Breast epithelium (tissue), 4 donors: ENCODE measurements around the gene GABRR2. TPM values are rescaled to one million over a fixed set of nuclear protein-coding genes. Genes with fewer than 3 reads are reported as not detected.

Experiments
- DNase-seq, 2 donors: peaks; one replicate each; pipeline ENCODE4 v3.0.0-alpha.2; 2019; ENCODE audit warnings: low spot score in 2 of 2
- H3K27ac ChIP-seq, 2 donors: fragments of 200-600 bp; sonication (generic) in 1 of 2; one replicate each; pipeline ENCODE4 v1.5.1; 2016 to 2019; ENCODE audit warnings: mild to moderate bottlenecking in 1 of 2
- H3K27me3 ChIP-seq, 2 donors: fragments of 200-600 bp; sonication (generic) in 1 of 2; one replicate each; pipeline versions ENCODE4 v1.5.1 to v1.6.0; 2017 to 2019; ENCODE audit warnings: control low read depth in 1 of 2, mild to moderate bottlenecking in 1 of 2
- H3K36me3 ChIP-seq: fragments of 200-600 bp; one replicate; pipeline ENCODE4 v1.5.1; 2019
- H3K4me1 ChIP-seq, 2 donors: fragments of 200-600 bp; sonication (generic); one replicate each; pipeline ENCODE4 v1.5.1; 2016 to 2019; ENCODE audit warnings: control low read depth in 1 of 2
- H3K4me3 ChIP-seq, 3 donors: fragments of 200-600 bp; sonication (generic); 1 replicate in 2 of 3; 2 replicates in 1 of 3; pipeline ENCODE4 v1.5.1; 2016 to 2019; ENCODE audit warnings: mild to moderate bottlenecking in 3 of 3, moderate library complexity in 2 of 3
- H3K9me3 ChIP-seq, 2 donors: fragments of 200-600 bp; sonication (generic) in 1 of 2; one replicate each; pipeline ENCODE4 v1.5.1; 2016 to 2019; ENCODE audit warnings: control low read depth in 1 of 2
- CTCF ChIP-seq, 3 donors: fragments of 450-650 bp; IDR thresholded peaks; one replicate each; pipeline ENCODE4 v1.5.1; 2016 to 2017; ENCODE audit warnings: antibody characterized with exemption in 3 of 3, mild to moderate bottlenecking in 3 of 3, moderate library complexity in 3 of 3
- POLR2A ChIP-seq: fragments of 450-650 bp; IDR thresholded peaks from one replicate; pipeline ENCODE4 v1.6.1; 2016; ENCODE audit warnings: antibody characterized with exemption, mild to moderate bottlenecking, moderate library complexity
- POLR2AphosphoS5 ChIP-seq, 3 donors: sonication (generic); formaldehyde crosslinking; IDR thresholded peaks; one replicate each; pipeline ENCODE4 v1.6.1; 2017; ENCODE audit warnings: antibody characterized with exemption in 3 of 3
- intact Hi-C: fragments of 100-400 bp; cut with DNase I; formaldehyde crosslinking; loops from one replicate; pipeline ENCODE4 v1.15.1; 2023; ENCODE audit warnings: low total_unique reads
- total RNA-seq, 3 donors: library from RNA; depleted of rRNA; stranded (reverse); fragments of >200 nt; gene quantifications; one replicate each; pipeline ENCODE4 v1.1.0, GENCODE V29; 2016

GABRR2 gene
- total RNA-seq, 3 donors from 2014 or later = 0.32 to 3.3 (median 2.3) TPM

GRCh38 chr6:89215391-89215790 is 99.7 kb downstream of the GABRR2 start:
- DNase-seq = no peak
- H3K9me3 ChIP-seq = no peaks in the 10 kb centered on the region
- H3K36me3 ChIP-seq = no peaks in the 10 kb centered on the region
- no peaks in the 10 kb centered on the region for H3K27me3 ChIP-seq
- intact Hi-C loops = no loop called here
- H3K4me1 ChIP-seq = no peaks in the 10 kb centered on the region
- H3K4me3 ChIP-seq = no peak overlapping the region
- no peak for TF ChIP-seq POLR2AphosphoS5 (IDR thresholded peaks at IDR 0.05)
- no peak for TF ChIP-seq POLR2A
- no peak for TF ChIP-seq CTCF (IDR thresholded peaks at IDR 0.05)
- H3K27ac ChIP-seq = no peak overlapping the region

- DNase-seq = no peak
- TF ChIP-seq CTCF (IDR thresholded peaks at IDR 0.05) (no peak), POLR2AphosphoS5 (IDR thresholded peaks at IDR 0.05) (no peak), POLR2A (no peak)
- H3K27ac ChIP-seq = no peak overlapping the region
- H3K4me1 ChIP-seq = no peaks in the 10 kb centered on the region
- no peaks in the 10 kb centered on the region for H3K27me3 ChIP-seq
- intact Hi-C loops = no loop called here
- no peaks in the 10 kb centered on the region for H3K9me3 ChIP-seq
- no peak overlapping the region for H3K4me3 ChIP-seq
- H3K36me3 ChIP-seq = no peaks in the 10 kb centered on the region
Measured at GRCh38 chr6:89214197-89214596, 100.9 kb downstream of the GABRR2 start.

- no peak overlapping the region for H3K4me3 ChIP-seq
- no peaks in the 10 kb centered on the region for H3K9me3 ChIP-seq
- intact Hi-C loops = no loop called here
- H3K36me3 ChIP-seq = no peaks in the 10 kb centered on the region
- H3K27me3 ChIP-seq = no peaks in the 10 kb centered on the region
- no peaks in the 10 kb centered on the region for H3K4me1 ChIP-seq
- H3K27ac ChIP-seq = no peak overlapping the region
- TF ChIP-seq CTCF (IDR thresholded peaks at IDR 0.05) (no peak), POLR2AphosphoS5 (IDR thresholded peaks at IDR 0.05) (no peak), POLR2A (no peak)
- DNase-seq = no peak
Measured at GRCh38 chr6:89212472-89212871, 102.6 kb downstream of the GABRR2 start.

GRCh38 chr6:89209457-89209856 is 105.6 kb downstream of the GABRR2 start:
- intact Hi-C loops = no loop called here
- no peak for DNase-seq
- Histone ChIP-seq H3K27me3 (no peaks in the 10 kb centered on the region), H3K4me1 (no peaks in the 10 kb centered on the region), H3K9me3 (no peaks in the 10 kb centered on the region), H3K27ac (no peak overlapping the region), H3K4me3 (no peak overlapping the region), H3K36me3 (no peaks in the 10 kb centered on the region)
- TF ChIP-seq POLR2A = no peak
- no peak for TF ChIP-seq CTCF (IDR thresholded peaks at IDR 0.05)
- TF ChIP-seq POLR2AphosphoS5 (IDR thresholded peaks at IDR 0.05) = no peak

GRCh38 chr6:89208551-89208950 is 106.5 kb downstream of the GABRR2 start:
- TF ChIP-seq CTCF (IDR thresholded peaks at IDR 0.05) (no peak), POLR2AphosphoS5 (IDR thresholded peaks at IDR 0.05) (no peak)

More at GRCh38 chr6:89208551-89208950, 106.5 kb downstream of the GABRR2 start:
- H3K36me3 ChIP-seq = no peaks in the 10 kb centered on the region
- no peak overlapping the region for H3K4me3 ChIP-seq
- DNase-seq = no peak
- H3K4me1 ChIP-seq = no peaks in the 10 kb centered on the region
- no peaks in the 10 kb centered on the region for H3K9me3 ChIP-seq
- H3K27me3 ChIP-seq = no peaks in the 10 kb centered on the region
- intact Hi-C loops = no loop called here
- H3K27ac ChIP-seq = no peak overlapping the region

Other genes starting within 250 kb of the GABRR2 start
- gene PNRC1, start 234.5 kb downstream of the GABRR2 start, total RNA-seq = 100 to 1,000 TPM; 221 to 290 (median 230) TPM
- 1 to 10 TPM in 1 of 3 donors, under 1 TPM in 1, not detected in 1; 0.98 to 1.8 TPM for gene SRSF12, start 197.2 kb downstream of the GABRR2 start, total RNA-seq
- gene PM20D2, start 169.2 kb downstream of the GABRR2 start, total RNA-seq = 10 to 100 TPM in 2 of 3 donors, 1 to 10 TPM in 1; 3.7 to 22.5 (median 21.3) TPM
- not detected for gene GABRR1, start 97.9 kb downstream of the GABRR2 start, total RNA-seq
- 10 to 100 TPM; 23.4 to 40.1 (median 34.4) TPM for gene UBE2J1, start 37.4 kb upstream of the GABRR2 start, total RNA-seq
- gene RRAGD, start 97.0 kb upstream of the GABRR2 start, total RNA-seq = 10 to 100 TPM; 12.8 to 38.6 (median 23.9) TPM
- 10 to 100 TPM in 2 of 3 donors, 1 to 10 TPM in 1; 9.6 to 23.7 (median 18.0) TPM for gene ANKRD6, start 117.9 kb upstream of the GABRR2 start, total RNA-seq